ENCODE measurements around the gene SEPHS1.

Gene SEPHS1

GRCh38 chr10:13393640-13394039, 45.5 kb upstream of the SEPHS1 start:
- TF ChIP-seq POLR2AphosphoS5 (IDR thresholded peaks at IDR 0.05; ENCODE audit: low read depth, low read length): no peak
- TF ChIP-seq FOXP2 (optimal IDR thresholded peaks at IDR 0.05; ENCODE audit: borderline replicate concordance, extremely low read depth, extremely low read length, insufficient read depth): no peak
- TF ChIP-seq REST (IDR thresholded peaks at IDR 0.05; ENCODE audit: insufficient read depth in 1 of 2, low read depth in 2 of 2, low read length in 2 of 2): no peak
- TF ChIP-seq TAF1 (IDR thresholded peaks at IDR 0.05; ENCODE audit: borderline replicate concordance, insufficient read depth, low read length): no peak
- TF ChIP-seq SIN3A (IDR thresholded peaks at IDR 0.05; ENCODE audit: borderline replicate concordance, insufficient read depth, low read length): no peak

DNA sequence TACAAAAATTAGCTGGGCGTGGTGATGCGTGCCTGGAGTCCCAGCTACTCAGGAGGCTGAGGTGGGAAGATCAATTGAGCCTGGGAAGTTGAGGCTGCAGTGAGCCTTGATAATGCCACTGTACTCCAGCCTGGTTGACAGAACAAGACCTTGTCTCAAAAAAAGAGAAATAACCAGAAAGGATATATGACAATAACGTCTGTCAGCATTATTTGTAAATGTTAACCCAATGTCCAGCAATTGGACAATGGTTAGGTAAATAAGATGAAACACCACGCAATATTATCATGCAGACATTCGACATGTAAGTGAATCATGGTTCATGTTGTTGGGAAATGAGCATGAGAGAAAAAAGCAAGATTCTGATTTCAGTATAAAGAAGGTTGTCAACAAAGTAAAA, 44.6 kb upstream of the SEPHS1 start:
- TF ChIP-seq SIN3A (IDR thresholded peaks at IDR 0.05; ENCODE audit: borderline replicate concordance, insufficient read depth, low read length) (no peak), POLR2AphosphoS5 (IDR thresholded peaks at IDR 0.05; ENCODE audit: low read depth, low read length) (no peak), FOXP2 (optimal IDR thresholded peaks at IDR 0.05; ENCODE audit: borderline replicate concordance, extremely low read depth, extremely low read length, insufficient read depth) (no peak), REST (IDR thresholded peaks at IDR 0.05; ENCODE audit: insufficient read depth in 1 of 2, low read depth in 2 of 2, low read length in 2 of 2) (no peak), TAF1 (IDR thresholded peaks at IDR 0.05; ENCODE audit: borderline replicate concordance, insufficient read depth, low read length) (no peak)

GRCh38 chr10:13390604-13391522, 42.8 kb upstream of the SEPHS1 start:
- TF ChIP-seq TAF1 (IDR thresholded peaks at IDR 0.05; ENCODE audit: borderline replicate concordance, insufficient read depth, low read length) (no peak), POLR2AphosphoS5 (IDR thresholded peaks at IDR 0.05; ENCODE audit: low read depth, low read length) (no peak), REST (IDR thresholded peaks at IDR 0.05; ENCODE audit: insufficient read depth in 1 of 2, low read depth in 2 of 2, low read length in 2 of 2) (no peak), SIN3A (IDR thresholded peaks at IDR 0.05; ENCODE audit: borderline replicate concordance, insufficient read depth, low read length) (no peak), FOXP2 (optimal IDR thresholded peaks at IDR 0.05; ENCODE audit: borderline replicate concordance, extremely low read depth, extremely low read length, insufficient read depth) (no peak)

- no peak for TF ChIP-seq FOXP2 (optimal IDR thresholded peaks at IDR 0.05; ENCODE audit: borderline replicate concordance, extremely low read depth, extremely low read length, insufficient read depth)
- TF ChIP-seq POLR2AphosphoS5 (IDR thresholded peaks at IDR 0.05; ENCODE audit: low read depth, low read length): no peak
- no peak for TF ChIP-seq TAF1 (IDR thresholded peaks at IDR 0.05; ENCODE audit: borderline replicate concordance, insufficient read depth, low read length)
- TF ChIP-seq SIN3A (IDR thresholded peaks at IDR 0.05; ENCODE audit: borderline replicate concordance, insufficient read depth, low read length): no peak
- no peak for TF ChIP-seq REST (IDR thresholded peaks at IDR 0.05; ENCODE audit: insufficient read depth in 1 of 2, low read depth in 2 of 2, low read length in 2 of 2)
These were observed 40.6 kb upstream of the SEPHS1 start for GRCh38 chr10:13388478-13389230.
